Panc1 (cell line): ENCODE measurements around the gene SAGE1. TPM values are rescaled to one million over a fixed set of nuclear protein-coding genes. Genes with fewer than 3 reads are reported as not detected.

Source experiments
- ATAC-seq: fragments of 200-7000 bp; cut with Tn5 transposase; 2 replicates; pipeline ENCODE4 v1.9.1; 2020; ENCODE audit warnings: mild to moderate bottlenecking, moderate library complexity
- BruUV-seq: library from RNA; stranded (reverse); fragments of 400-500 nt; replicated peaks from 2 replicates; lab custom pipeline; 2021; lab: Mats Ljungman, UMichigan
- CTCF ChIA-PET: fragments of 300-600 bp; sonication (Branson Sonifier 250); formaldehyde crosslinking; loops from one replicate; lab custom pipeline; 2022; ENCODE audit warnings: antibody characterized with exemption; lab: Charles Lee
- POLR2A ChIA-PET: fragments of 300-600 bp; sonication (Branson Sonifier 250); formaldehyde crosslinking; loops from one replicate; lab custom pipeline; 2022; ENCODE audit warnings: antibody characterized with exemption; lab: Charles Lee
- DNase-seq: peaks from one replicate; pipeline ENCODE4 v3.0.0-alpha.2; 2010; ENCODE audit warnings: low read depth, low spot score
- H3K27ac ChIP-seq: 2 replicates; pipeline ENCODE4 v1.5.1; 2011; ENCODE audit warnings: mild to moderate bottlenecking, low read length, inconsistent platforms
- H3K27me3 ChIP-seq: fragments of 200-500 bp; sonication (Bioruptor generic); 2 replicates; pipeline ENCODE4 v1.6.0; 2014; ENCODE audit warnings: low read length, inconsistent platforms; ENCODE audit not compliant: control insufficient read depth, insufficient read depth
- H3K36me3 ChIP-seq: fragments of 200-500 bp; sonication (Bioruptor generic); 2 replicates; pipeline ENCODE4 v1.5.1; 2014; ENCODE audit warnings: inconsistent platforms, mild to moderate bottlenecking, low read length, moderate library complexity; ENCODE audit not compliant: control insufficient read depth, insufficient read depth
- H3K4me1 ChIP-seq: 2 replicates; pipeline ENCODE4 v1.5.1; 2011; ENCODE audit warnings: inconsistent platforms, mild to moderate bottlenecking, low read length, moderate library complexity; ENCODE audit not compliant: control insufficient read depth, insufficient read depth
- H3K4me3 ChIP-seq, 2 experiments: 2 replicates each; pipeline ENCODE4 v1.5.1; 2011 to 2012; ENCODE audit warnings: low read depth in 2 of 2, low read length in 2 of 2, mild to moderate bottlenecking in 2 of 2, inconsistent platforms in 1 of 2, moderate library complexity in 1 of 2
- H3K9me3 ChIP-seq: fragments of 200-500 bp; sonication (Bioruptor generic); 2 replicates; pipeline ENCODE4 v1.5.1; 2014; ENCODE audit warnings: low read depth, mild to moderate bottlenecking, inconsistent platforms, low read length, moderate library complexity; ENCODE audit not compliant: control insufficient read depth, insufficient read depth
- POLR2AphosphoS5 ChIP-seq: IDR thresholded peaks from 2 replicates; pipeline ENCODE4 v1.6.1; 2012; ENCODE audit warnings: mild to moderate bottlenecking, low read depth, low read length, moderate library complexity
- REST ChIP-seq, 2 experiments: IDR thresholded peaks; 2 replicates each; pipeline ENCODE4 v1.6.1; 2011 to 2012; ENCODE audit warnings: low read depth in 2 of 2, control low read depth in 1 of 2, low read length in 1 of 2, mild to moderate bottlenecking in 1 of 2, moderate library complexity in 1 of 2; ENCODE audit not compliant: insufficient read depth in 1 of 2
- SIN3A ChIP-seq: IDR thresholded peaks from 2 replicates; pipeline ENCODE4 v1.6.1; 2012; ENCODE audit warnings: low read depth, mild to moderate bottlenecking, low read length, moderate library complexity, borderline replicate concordance; ENCODE audit not compliant: insufficient read depth
- TCF7L2 ChIP-seq: IDR thresholded peaks from 2 replicates; pipeline ENCODE4 v1.6.1; 2011; ENCODE audit warnings: mild to moderate bottlenecking, low read depth, low read length, inconsistent platforms
- in situ Hi-C: cut with HindIII; loops from 2 replicates; pipeline ENCODE4 v1.10.0; 2016; ENCODE audit warnings: low sequenced_read_pairs, low pct_unique_long_range_greater_than_20kb
- intact Hi-C: fragments of 100-400 bp; cut with micrococcal nuclease; formaldehyde crosslinking; loops from one replicate; pipeline ENCODE4 v1.10.0; 2022; ENCODE audit not compliant: unreplicated experiment
- total RNA-seq: library from RNA; stranded (reverse); gene quantifications from one replicate; pipeline ENCODE4 v1.2.1, GENCODE V29; 2021; ENCODE audit not compliant: unreplicated experiment
- TF ChIP-seq, protein P1 (sequence below): fragments of 450-650 bp; IDR thresholded peaks from 2 replicates; pipeline ENCODE4 v1.5.1; 2017; ENCODE audit warnings: mild to moderate bottlenecking

The SAGE1 gene
- total RNA-seq, 1 experiment from 2014 or later = not detected

GRCh38 chrX:135892781-135893180, 735 bp upstream of the SAGE1 start:
- BruUV-seq = no TSS peak
- Histone ChIP-seq H3K4me1 (no peaks in the 10 kb centered on the region), H3K9me3 (no peaks in the 10 kb centered on the region), H3K27ac (no peak overlapping the region), H3K36me3 (no peaks in the 10 kb centered on the region), H3K4me3 (no peak overlapping the region), H3K27me3 (no peaks in the 10 kb centered on the region; the same call in 1 of the 2 replicates)
- ATAC-seq = no peak
- no peak for DNase-seq
- intact Hi-C loops (no loop called here), in situ Hi-C loops (no loop called here)
- CTCF ChIA-PET = no interaction called here
- POLR2A ChIA-PET = no interaction called here
- TF ChIP-seq REST (IDR thresholded peaks at IDR 0.05; ENCODE audit: insufficient read depth in 1 of 2, low read depth in 2 of 2, low read length in 1 of 2) (no peak), TCF7L2 (no peak), POLR2AphosphoS5 (no peak), SIN3A (no peak)
- TF ChIP-seq, protein P1, sequence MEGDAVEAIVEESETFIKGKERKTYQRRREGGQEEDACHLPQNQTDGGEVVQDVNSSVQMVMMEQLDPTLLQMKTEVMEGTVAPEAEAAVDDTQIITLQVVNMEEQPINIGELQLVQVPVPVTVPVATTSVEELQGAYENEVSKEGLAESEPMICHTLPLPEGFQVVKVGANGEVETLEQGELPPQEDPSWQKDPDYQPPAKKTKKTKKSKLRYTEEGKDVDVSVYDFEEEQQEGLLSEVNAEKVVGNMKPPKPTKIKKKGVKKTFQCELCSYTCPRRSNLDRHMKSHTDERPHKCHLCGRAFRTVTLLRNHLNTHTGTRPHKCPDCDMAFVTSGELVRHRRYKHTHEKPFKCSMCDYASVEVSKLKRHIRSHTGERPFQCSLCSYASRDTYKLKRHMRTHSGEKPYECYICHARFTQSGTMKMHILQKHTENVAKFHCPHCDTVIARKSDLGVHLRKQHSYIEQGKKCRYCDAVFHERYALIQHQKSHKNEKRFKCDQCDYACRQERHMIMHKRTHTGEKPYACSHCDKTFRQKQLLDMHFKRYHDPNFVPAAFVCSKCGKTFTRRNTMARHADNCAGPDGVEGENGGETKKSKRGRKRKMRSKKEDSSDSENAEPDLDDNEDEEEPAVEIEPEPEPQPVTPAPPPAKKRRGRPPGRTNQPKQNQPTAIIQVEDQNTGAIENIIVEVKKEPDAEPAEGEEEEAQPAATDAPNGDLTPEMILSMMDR = no peak

DNA sequence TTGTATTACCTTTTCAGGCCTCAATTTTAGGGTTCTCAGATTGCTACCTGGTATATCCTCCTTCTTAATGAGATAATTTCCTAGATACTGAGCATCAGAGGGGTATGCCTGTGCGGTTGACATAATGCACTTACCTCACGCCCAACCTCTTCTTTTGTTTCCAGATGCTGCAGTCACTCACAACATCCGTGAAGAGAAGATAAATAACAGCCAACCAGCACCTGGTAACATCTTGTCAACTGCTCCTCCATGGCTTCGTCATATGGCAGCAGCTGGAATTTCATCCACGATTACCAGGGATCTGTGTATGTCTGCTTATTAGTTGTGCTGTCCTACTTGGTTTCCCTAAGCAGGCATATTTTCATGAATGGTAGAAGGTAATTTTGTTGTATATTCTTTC, 16.7 kb downstream of the SAGE1 start:
- DNase-seq = no peak
- ATAC-seq = no peak
- H3K27me3 ChIP-seq = peaks cover 9% of the 10 kb centered on the region; the same call in 1 of the 2 replicates
- in situ Hi-C loops = no loop called here
- H3K36me3 ChIP-seq = no peaks in the 10 kb centered on the region
- no peak overlapping the region for H3K27ac ChIP-seq
- H3K4me3 ChIP-seq = no peak overlapping the region
- H3K9me3 ChIP-seq = no peaks in the 10 kb centered on the region
- BruUV-seq = no TSS peak
- CTCF ChIA-PET = no interaction called here
- intact Hi-C loops = no loop called here
- POLR2A ChIA-PET = no interaction called here
- no peak for TF ChIP-seq POLR2AphosphoS5
- TF ChIP-seq REST (IDR thresholded peaks at IDR 0.05; ENCODE audit: insufficient read depth in 1 of 2, low read depth in 2 of 2, low read length in 1 of 2) = no peak
- TF ChIP-seq, protein P1 = no peak
- TF ChIP-seq SIN3A = no peak
- TF ChIP-seq TCF7L2 = no peak
- no peaks in the 10 kb centered on the region for H3K4me1 ChIP-seq
